GM19397 (cell line): Measurements from ENCODE around the gene CDKAL1.
"Not testable (repeated sequence)": the region's sequence is repeated elsewhere in the genome, so short reads cannot be mapped to it uniquely, and the experiment has no call there.

Source experiments
- ATAC-seq: cut with Tn5 transposase; IDR thresholded peaks from one replicate; pipeline ENCODE4 v1.9.1; 2021; ENCODE audit warnings: mild to moderate bottlenecking, moderate library complexity; ENCODE audit not compliant: unreplicated experiment

The CDKAL1 gene

DNA sequence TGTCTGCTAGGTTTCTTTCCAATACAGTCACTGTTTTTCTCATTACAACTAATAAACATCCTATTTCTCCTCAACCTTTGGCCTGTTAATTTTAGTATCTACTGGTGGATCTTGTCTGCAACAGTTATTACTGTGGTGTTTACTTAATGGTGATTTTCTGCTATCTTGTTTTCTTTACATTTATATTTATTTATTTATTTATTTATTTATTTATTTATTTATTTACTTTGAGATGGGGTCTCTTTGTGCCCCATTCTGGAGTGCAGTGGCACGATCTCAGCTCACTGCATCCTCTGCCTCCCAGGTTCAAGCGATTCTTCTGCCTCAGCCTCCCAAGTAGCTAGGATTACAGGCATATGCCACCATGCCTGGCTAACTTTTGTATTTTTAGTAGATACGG, 15.1 kb downstream of the CDKAL1 start:
- not testable (repeated sequence) for ATAC-seq

DNA sequence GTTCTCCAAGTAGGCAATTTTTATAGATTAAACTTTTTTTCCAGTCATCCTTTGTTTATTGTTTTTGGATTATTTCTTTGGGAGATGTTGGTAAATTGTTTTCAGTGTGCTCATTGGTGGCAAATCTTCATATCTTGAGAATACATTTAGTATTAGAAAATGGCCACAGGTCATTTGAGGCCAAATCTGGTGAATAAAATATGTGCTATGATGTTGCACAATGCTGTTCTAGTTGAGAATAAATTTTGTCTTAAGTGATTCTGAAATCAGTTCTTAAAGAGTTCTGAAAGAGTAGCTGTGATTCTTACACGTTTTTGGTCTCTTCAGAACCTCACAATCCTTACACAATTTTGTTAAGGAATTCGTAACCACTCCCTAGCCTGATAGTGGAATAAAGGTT, 20.1 kb downstream of the CDKAL1 start:
- ATAC-seq: no peak

DNA sequence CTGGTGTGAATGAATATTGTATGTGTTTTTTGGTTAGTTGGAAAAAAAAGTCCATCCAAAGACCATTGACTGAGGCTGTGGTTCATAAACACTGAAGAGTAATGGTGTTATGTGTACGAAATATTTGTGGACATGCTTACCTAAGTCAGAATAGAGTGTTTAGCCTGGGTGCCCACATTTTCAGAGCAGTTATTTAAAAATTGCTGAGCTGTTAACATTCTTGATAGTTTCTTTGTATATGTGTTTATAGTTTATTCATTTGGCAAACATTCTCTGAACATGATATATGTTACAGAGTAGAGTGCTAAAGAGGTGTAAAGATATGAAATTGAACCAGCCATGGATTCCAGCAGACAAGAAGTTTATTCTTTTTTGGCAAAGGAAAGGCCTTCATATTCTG, 20.6 kb downstream of the CDKAL1 start:
- no peak for ATAC-seq

DNA sequence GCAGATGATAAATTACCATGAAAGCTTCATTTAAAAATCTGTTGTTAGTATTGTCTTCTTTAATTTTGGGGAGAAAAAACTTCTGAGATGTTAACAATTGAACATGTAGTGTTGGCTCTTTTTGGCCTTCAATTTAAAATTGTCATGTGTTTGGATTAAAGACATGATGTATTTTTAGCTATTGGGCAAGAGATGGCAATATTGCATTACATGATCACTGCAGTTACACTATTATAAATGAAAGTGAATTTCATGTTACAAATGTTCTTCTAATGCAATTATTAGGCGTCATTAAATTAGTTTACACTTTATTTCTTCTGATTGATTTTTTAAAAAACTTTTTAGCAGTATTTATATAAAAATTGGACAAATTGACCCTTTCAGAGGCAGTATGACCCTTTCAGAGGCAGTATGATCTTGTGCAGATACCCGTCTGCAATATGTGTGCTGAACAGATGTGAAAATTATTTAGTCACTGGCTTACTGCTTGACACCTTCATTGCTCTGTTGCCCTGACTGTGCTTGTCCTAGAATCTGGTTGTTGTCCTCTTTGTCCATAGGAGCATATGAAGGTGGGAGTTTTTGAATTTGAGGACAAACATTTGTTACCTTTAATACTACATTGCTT, 25.8 kb downstream of the CDKAL1 start:
- ATAC-seq: no peak

DNA sequence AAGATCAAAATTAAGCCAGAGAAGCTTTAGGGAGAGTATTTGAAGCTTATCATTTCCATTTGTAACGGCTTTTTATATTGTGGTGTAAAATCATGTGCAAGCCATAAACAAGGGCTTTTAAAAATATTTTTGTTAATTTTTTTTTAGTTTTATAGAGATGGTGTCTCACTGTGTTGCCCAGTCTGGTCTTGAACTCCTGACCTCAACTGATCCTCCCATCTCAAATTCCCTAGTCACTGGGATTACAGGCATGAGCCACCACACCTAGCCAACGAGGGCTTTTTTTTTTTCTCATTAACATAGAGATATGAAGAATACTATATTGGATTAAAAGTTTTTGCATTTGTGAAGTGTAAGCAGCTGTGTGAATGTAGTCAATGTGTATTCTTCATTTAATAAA, 29.1 kb downstream of the CDKAL1 start:
- ATAC-seq: no peak

DNA sequence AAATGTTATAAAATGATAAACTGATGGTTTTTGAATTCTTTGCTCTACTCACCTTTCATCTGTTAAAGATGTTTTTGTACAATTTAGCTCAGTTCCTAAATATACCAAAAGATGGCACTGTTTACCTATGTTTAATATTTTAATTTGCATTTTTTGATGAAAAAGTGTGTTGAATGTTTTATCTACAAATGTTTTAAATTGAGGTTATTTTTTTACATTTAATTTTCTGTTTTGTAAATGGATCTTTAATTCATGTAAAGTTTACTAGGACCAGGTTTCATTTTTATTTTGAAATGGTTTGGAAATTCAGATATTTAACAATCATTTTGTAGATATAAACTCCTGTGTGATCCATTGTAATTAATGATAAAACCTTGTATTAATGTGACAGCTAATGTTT, 30.0 kb downstream of the CDKAL1 start:
- no peak for ATAC-seq

DNA sequence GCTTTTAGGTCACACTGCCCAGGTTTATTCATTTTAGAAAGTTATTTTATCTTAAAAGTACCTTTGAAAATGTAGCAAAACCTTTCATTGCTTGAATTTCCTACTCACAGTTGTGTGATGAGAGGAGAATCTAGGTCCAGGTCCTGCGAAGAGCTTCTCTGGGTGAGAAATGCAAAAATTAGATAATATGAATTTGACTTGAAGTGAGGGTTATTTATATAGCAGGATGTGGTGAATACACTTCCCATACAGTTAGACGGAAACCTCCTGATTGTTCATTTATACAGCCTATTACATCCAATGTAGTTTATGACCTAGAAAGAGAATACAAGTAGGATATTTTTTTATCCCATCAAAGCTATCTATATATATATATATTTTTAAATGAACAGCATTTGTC, 30.5 kb downstream of the CDKAL1 start:
- ATAC-seq: peak; percentile 63

DNA sequence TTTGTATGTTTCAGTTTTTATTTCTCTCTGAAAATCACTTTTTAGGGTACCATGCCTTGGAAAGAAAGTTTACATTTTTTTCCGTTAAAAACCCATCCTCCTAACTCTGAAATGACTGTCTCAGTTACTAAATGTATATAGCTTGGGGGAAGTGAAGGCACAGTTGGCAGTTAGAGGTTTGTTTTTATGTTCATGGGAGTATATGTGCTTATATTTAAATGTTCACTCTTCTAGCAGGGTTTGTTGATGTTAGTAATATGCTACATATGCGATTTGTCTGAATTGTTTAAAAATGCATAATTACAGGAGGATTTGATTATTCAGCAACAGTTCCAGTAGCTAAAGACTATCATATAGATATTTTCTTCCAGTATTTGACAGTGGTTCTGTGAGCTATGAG, 31.1 kb downstream of the CDKAL1 start:
- ATAC-seq: no peak

DNA sequence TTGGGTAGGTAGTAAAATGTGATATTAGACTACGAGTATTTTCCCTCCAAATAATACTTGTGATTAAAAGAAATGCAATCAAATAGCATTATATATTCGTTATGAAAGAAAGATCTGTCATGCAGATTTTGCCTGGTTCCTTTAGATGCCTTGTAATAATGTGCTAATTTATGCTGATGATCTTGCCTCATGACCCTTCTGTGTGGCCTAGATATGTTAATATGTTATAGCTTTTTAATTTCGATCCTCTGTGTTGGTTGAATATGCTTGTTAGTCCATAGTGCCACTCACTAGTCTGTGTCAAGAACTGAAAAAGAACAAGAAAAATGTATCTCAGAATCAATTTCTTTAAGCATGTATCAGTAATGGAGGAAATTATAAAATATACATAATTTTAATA, 31.9 kb downstream of the CDKAL1 start:
- ATAC-seq: no peak

DNA sequence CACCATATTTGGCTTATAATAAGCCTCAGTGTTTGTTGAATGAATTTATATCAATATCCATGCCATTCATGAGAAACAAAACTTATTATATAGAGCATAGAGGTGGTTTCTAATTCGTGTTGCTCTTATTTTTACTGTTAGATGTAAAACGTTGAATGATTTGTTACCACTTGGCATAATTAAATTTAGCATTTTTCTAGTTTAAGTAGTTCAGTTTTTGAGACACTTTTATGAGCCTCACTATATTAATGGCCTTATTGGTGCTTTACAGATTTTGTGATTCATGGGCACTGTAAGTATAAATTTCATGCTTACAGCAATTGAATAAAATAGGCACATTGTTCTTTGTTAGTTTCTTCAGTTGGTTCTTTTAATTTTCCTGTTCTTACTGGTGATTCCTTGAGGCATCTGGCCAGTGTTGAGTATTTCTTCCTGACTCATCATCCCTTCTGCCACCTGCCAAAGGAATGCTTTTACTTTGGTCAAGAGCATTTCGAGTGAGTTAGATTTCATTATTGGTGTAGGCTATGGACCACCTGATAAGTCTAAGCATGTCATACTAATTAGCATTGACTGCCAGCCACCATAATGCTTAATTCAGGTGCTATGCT, 34.8 kb downstream of the CDKAL1 start:
- no peak for ATAC-seq

DNA sequence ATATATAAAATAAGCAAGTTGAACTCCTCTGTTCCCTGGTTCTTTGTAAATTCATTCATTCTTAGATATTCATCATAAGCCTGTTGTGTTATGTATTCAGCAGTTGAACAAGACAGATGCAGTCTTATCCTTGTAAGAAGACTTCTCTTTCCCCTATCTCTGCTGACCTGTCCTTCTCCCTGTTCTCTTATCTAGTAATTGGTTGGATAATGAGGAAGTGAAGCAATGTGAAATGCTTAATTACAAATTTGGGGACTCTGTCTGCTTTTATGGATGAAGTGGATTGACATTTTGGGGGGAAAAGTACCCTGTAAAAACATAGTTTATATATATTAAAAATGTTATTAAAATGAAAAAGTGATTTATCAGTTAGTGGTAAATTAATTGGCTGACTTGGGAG, 37.0 kb downstream of the CDKAL1 start:
- ATAC-seq: no peak

DNA sequence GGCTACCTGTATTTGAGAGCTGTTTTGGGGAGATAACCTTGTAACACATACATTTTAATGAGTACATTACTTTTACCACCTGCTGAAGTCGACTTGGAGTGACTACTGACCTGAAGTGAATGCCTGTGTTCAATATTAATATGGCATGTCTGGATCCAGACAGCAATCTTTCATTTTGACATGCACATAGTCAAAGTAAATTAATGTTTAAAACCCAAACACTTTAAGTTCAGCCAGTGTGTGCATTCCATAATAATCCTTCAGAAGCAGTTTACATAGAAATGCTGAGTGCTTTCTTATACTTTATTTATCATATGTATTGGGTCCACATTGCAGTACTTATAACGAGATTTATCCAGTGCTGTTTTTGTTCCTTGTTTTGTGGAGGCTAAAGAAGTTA, 38.0 kb downstream of the CDKAL1 start:
- ATAC-seq: no peak

DNA sequence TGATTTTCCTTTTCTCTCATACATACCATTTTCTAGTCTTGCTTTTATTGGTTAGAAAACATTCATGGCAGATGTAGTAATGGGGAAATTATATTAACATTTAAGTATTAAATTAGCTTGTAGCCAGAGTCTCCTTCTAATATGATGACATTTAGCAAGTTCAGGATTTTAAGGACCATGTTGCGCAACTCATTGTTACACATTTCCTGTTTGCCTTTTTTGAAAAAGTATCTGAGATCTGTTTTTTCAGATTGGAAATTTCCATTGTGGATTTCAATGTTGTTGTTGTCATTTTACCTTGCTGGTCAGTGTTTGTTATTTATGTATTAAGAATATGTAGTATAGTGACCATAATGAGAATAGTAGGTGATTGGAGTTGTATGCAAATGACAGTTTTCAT, 38.7 kb downstream of the CDKAL1 start:
- no peak for ATAC-seq

DNA sequence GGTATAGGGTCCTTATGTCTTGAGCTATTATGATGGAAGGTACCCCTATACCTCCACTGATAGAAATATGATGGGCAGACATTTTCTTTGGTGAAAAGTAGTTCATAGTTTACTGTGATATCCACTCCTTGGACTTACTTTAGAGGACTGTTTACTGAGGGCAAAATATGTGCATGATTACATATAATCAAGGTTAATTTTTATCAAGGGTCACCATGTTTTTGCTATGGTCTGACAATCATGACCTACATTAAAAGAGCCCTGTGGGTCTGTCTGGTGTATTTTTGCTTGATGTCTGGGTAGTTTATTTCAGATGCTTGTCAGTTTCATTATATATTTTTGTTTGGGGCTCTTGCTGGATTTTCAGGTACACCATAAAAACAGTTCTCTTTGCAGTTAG, 40.1 kb downstream of the CDKAL1 start:
- no peak for ATAC-seq

DNA sequence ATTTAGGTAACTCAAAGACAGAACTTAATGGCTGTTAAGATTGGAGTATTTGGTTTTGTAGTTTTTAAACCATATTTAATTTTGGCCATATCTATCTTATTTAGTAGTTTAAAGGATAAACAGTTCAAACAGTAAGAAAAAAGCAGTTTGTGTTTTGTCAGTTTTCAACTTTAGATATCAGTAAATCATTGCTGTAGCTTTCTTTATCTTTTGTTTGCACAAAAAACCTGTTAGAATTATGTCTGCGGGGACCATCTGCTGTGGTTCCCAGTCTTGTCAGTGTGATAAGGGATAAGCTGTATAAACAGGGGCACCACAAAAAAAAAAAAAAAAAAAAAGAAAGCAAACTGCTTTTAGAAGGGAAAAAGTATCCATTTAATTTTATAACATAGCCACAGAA, 40.9 kb downstream of the CDKAL1 start:
- ATAC-seq: no peak

DNA sequence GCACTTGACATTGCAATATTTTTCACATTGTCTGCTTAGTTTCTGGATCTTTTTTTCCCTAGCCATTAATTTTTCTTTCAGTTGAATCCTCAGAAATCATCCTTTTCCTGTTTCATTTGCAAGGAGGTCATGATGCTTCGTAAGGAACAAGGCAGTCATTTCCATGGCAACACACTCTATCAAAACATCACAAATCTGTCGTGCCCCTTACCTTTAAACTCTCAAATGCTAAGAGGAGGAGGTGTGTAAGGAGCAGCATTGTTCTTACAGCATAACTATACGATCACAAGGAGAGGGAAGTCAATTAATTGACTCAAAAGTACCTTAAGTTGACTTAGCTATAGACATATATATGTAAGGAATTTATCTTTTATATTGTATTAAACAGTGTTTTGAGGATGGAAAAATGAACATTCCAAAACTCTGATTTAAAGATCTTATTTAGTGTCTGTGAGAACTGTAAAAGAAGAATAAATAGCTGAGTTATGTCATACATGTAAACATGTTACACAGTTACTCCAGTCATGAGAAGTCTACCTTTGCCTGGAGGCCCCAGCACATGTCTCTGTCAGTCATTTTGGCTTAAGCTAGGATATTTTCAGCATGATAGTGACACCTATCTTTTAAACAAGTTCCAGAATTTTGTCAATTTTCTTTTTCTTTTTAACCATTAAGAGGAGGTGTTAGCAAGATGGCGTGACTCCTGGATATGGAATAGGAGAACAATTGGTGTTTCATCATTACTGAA, 41.6 kb downstream of the CDKAL1 start:
- ATAC-seq: no peak

DNA sequence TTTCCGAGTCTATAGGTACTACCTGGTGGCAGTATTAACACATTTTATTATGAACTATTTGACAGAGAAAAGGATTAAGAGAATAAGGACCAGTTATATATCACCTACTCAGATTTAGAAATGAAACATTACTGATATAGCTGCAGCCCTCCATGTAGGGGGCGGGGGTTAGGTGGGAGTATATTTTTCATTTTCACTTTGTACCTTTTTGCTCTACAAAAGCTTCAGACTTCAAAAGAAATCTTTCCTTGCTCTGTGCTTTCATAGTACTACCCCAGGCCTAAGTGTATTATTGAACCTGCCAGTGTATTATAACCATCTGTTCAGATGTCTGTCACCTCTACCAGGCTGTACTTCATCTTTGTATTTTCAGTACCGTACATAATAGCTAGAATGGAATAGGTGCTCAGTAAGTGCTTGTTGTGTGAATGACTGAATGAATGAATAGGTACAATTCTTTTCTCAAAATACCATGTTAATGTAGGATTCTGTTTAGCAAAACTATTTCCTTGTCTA, 43.0 kb downstream of the CDKAL1 start:
- no peak for ATAC-seq

DNA sequence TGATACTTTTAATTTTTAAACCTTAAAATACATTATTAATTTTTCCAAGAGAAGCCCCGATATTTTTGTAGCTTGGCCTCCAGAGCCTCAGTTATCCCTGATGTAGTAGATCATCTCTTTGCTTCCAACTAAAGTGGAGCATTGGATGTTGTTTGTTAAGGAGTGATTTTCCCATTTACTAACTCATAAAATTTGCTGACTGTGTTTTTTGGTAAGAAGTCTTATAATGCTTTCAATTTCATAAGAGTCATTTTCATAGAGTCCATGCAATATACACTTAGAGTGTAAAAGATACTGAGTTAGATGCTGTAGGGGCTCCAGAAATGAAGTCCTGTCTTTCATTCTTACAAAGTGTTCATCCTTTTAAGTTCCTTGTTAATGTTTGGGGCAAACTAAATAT, 46.8 kb downstream of the CDKAL1 start:
- ATAC-seq: no peak

DNA sequence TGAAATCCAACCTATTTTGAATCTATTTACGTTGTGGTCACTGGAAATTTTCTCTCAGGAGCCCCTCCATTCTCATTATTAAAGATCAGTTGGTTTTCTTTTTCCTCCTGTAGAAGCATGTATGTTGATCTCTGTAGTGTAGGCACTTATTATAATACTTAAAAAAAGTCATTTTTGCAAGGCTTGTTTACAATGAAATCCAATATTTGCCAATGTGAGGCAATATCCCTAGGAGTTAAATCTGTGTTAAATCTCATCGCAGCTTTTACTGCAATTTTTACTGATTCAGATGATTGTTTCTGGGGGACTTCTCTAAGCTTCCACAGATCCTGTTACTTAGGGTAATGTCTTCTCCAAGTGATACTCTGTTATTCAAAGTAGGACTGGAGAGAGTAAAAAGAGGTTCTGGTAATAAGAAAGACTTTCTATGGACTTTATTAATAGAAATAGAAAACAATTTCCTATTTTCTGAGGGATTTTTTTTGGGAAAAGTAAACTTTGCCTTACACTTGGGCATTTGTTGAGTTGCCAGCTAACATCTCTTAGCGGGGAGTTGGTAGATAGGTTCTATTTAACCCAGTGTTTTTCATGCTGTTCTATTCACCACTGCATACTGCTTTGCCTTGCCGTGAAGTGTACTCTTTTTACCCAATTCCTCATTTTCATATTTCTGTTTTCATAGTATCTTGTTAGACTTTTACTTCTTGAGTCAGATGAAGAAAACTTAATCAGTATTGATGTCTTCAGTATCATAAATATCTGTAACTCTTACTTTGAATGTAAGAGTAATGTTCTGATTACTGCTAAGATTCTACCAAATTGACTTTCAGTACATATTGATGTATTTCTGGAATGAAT, 48.6 kb downstream of the CDKAL1 start:
- no peak for ATAC-seq

DNA sequence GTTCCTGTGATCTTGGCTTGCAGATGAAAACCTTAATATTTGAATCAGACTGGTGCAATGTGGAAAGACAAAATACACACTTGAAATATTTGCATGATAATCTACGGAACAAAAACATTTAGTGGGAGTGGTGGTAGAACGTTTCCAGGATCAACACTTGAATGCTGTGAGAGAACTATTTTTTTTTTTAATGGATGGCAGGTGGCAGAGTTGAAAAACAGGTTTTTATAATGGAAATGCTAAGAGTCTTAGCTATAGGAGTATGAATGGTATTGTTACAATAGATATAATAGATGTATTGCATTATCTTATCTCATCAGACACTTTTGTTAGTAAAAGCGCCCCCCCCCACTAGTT, 49.2 kb downstream of the CDKAL1 start:
- ATAC-seq: no peak

DNA sequence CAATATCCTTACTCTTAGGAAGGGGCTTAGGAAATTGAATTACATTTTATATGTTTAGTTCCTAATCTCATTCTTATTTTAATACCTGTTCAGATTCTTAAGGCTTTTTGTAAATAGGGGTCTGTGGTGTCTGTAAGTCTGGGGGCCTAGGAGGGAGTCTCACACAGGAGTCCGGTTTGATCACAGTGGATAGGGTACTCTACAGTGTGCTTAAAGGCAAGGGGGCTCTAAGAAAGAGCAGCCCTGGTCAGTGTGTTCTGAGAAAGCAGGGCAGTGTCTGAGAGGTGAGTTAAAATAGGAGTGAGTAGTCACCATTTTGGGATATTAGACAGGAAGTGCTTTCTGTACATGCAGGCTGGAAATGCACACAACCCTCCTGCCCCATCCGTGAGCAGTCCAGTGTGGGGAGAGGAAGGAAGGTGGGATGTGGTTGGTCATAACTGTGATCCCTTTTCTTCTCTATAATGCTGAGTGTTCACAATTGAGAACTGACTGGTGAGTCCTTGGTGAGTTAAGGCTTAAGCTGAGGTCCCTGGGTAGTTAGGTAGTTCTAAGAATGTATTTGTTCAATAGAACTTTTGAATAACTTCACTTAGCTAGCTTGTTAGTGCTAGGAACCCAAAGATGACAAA, 50.0 kb downstream of the CDKAL1 start:
- no peak for ATAC-seq
